ENCODE results near the gene STAG2.

- TF ChIP-seq CTCF (IDR thresholded peaks at IDR 0.05) (no peak), POLR2A (IDR thresholded peaks at IDR 0.05) (no peak), POLR2AphosphoS5 (IDR thresholded peaks at IDR 0.05) (no peak)
Measured at GRCh38 chrX:124151195-124151594, 189.7 kb downstream of the STAG2 start.

All from breast epithelium (tissue), 3 donors.